SK-N-SH treated with all-trans-retinoic acid at 6 μM for 48 hours (cell line): ENCODE data around the gene BUD23.

ENCODE experiments used
- ARNTL ChIP-seq: fragments of 450-650 bp; formaldehyde crosslinking; IDR thresholded peaks from 2 replicates; pipeline ENCODE4 v1.5.0; 2020; ENCODE audit warnings: low read depth, mild to moderate bottlenecking, moderate library complexity, borderline replicate concordance
- BACH2 ChIP-seq: fragments of 250-450 bp; sonication (Bioruptor Pico); IDR thresholded peaks from 2 replicates; pipeline ENCODE4 v1.9.0; 2021; ENCODE audit warnings: mild to moderate bottlenecking, borderline replicate concordance
- CREB5 ChIP-seq: fragments of 250-450 bp; sonication (Bioruptor Pico); IDR thresholded peaks from 2 replicates; pipeline ENCODE4 v1.5.1; 2020; ENCODE audit warnings: low read depth, mild to moderate bottlenecking, moderate library complexity
- CSDC2 ChIP-seq: fragments of 250-450 bp; sonication (Bioruptor Pico); IDR thresholded peaks from 2 replicates; pipeline ENCODE4 v1.5.0; 2020; ENCODE audit warnings: mild to moderate bottlenecking, moderate library complexity
- GLIS3 ChIP-seq: fragments of 250-450 bp; sonication (Bioruptor Pico); IDR thresholded peaks from 2 replicates; pipeline ENCODE4 v1.5.0; 2020; ENCODE audit warnings: mild to moderate bottlenecking, moderate library complexity
- PATZ1 ChIP-seq: fragments of 250-450 bp; sonication (Bioruptor Pico); IDR thresholded peaks from 2 replicates; pipeline ENCODE4 v1.8.0; 2020; ENCODE audit warnings: mild to moderate bottlenecking, moderate library complexity, borderline replicate concordance
- RARB ChIP-seq: fragments of 250-450 bp; sonication (Bioruptor Pico); IDR thresholded peaks from 2 replicates; pipeline ENCODE4 v1.8.0; 2021; ENCODE audit warnings: mild to moderate bottlenecking, moderate library complexity
- TCF4 ChIP-seq: fragments of 250-450 bp; sonication (Bioruptor Pico); IDR thresholded peaks from 2 replicates; pipeline ENCODE4 v1.8.0; 2021; ENCODE audit warnings: mild to moderate bottlenecking, moderate library complexity, borderline replicate concordance
- ZFP30 ChIP-seq: fragments of 450-650 bp; formaldehyde crosslinking; IDR thresholded peaks from 2 replicates; pipeline ENCODE4 v1.5.0; 2022; ENCODE audit warnings: mild to moderate bottlenecking, moderate library complexity
- ZNF565 ChIP-seq: fragments of 450-650 bp; formaldehyde crosslinking; conservative IDR thresholded peaks from 2 replicates; pipeline ENCODE4 v1.5.0; 2020; ENCODE audit warnings: low read depth, mild to moderate bottlenecking, moderate library complexity

GRCh38 chr7:73700581-73701134, 17.3 kb downstream of the BUD23 start:
- TF ChIP-seq CREB5 (CRISPR knock-in tag) (no peak), PATZ1 (no peak), ZNF565 (no peak), BACH2 (CRISPR knock-in tag) (no peak), GLIS3 (no peak), ARNTL (CRISPR knock-in tag) (no peak), ZFP30 (CRISPR knock-in tag) (no peak), TCF4 (CRISPR knock-in tag) (no peak), CSDC2 (CRISPR knock-in tag) (no peak), RARB (CRISPR knock-in tag) (no peak)
